Measurements from ENCODE around the gene GMDS. TPM values are rescaled to one million over a fixed set of nuclear protein-coding genes. Genes with fewer than 3 reads are reported as not detected.

GMDS gene
- total and polyA plus RNA-seq, 2 donors (not counting 1 experiment from before 2014, with no cell fraction given) = 11.5 to 16.4 TPM

DNA sequence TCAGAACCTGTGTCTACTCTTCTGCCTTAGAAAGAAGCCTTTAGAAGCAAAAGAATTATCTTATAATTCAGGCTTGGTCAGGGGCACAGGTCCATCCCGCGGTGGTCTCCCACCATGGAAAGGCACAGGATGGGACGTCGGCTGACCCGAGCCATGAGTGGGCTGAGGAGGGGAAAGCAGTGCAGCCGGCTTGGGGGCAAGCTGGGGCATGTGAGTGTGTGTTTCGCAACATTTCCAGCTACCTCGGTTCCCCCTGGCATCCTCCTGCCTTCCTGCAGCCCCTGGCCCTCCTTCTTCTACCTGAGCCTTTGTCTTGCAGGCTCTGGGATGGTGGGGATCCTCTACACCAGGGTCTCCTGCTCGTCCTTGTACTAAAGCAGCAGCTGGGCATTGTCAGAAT lies 664.8 kb downstream of the GMDS start:
- CTCF ChIA-PET = no interaction called here
- Histone ChIP-seq H3K27ac (ENCODE audit: low read length in 2 of 2) (no peak overlapping the region), H3K9me3 (ENCODE audit: control extremely low read depth in 1 of 3, control insufficient read depth in 2 of 3, insufficient read depth in 1 of 3, low read length in 2 of 3) (no peaks in the 10 kb centered on the region), H3K27me3 (replicated peaks in 1 of 4; ENCODE audit: control extremely low read depth in 1 of 4, control insufficient read depth in 3 of 4, insufficient read depth in 4 of 4, low read length in 3 of 4) (peaks cover 0 to 3% (median under 1%) of the 10 kb centered on the region in 4 experiments), H3K36me3 (replicated peaks in 1 of 2; ENCODE audit: control extremely low read depth in 1 of 2, control insufficient read depth in 1 of 2, extremely low read depth in 1 of 2, insufficient read depth in 2 of 2, low read length in 1 of 2) (no peaks in the 10 kb centered on the region), H3K9ac (ENCODE audit: low read length) (no peak overlapping the region), H2AFZ (ENCODE audit: insufficient read depth, low read depth, low read length, poor library complexity, severe bottlenecking) (no peak overlapping the region), H4K20me1 (ENCODE audit: control insufficient read depth, insufficient read depth, low read length, poor library complexity, severe bottlenecking) (no peaks in the 10 kb centered on the region), H3K4me3 (ENCODE audit: control extremely low read depth in 1 of 5, extremely low read depth in 1 of 5, insufficient read depth in 1 of 5, low read depth in 2 of 5, low read length in 4 of 5) (no peak overlapping the region), H3K4me1 (ENCODE audit: control insufficient read depth in 2 of 2, insufficient read depth in 2 of 2, low read length in 2 of 2) (peaks cover 0 to 2% of the 10 kb centered on the region in 2 donors), H3K4me2 (replicated peaks; ENCODE audit: low read depth, low read length, poor library complexity, severe bottlenecking) (no peak overlapping the region), H3K79me2 (ENCODE audit: control insufficient read depth, insufficient read depth, low read length) (no peaks in the 10 kb centered on the region)
- 92% methylated on average over 3 of the region's 9 CpGs for WGBS (ENCODE audit: insufficient coverage)
- POLR2A ChIA-PET = no interaction called here
- ATAC-seq (ENCODE audit: low read depth) (no peak), DNase-seq (no peak)
- intact Hi-C loops (cut with micrococcal nuclease) = no loop called here
- Mint-ChIP-seq H3K4me1 (peaks cover 4% of the 10 kb centered on the region), H3K27ac (no peak overlapping the region), H3K4me3 (no peak overlapping the region), H3K9me3 (ENCODE audit: insufficient read depth) (no peaks in the 10 kb centered on the region), H3K27me3 (peaks cover 24% of the 10 kb centered on the region)
- no peak for TF ChIP-seq EZH2 (IDR thresholded peaks at IDR 0.05; ENCODE audit: borderline replicate concordance, insufficient read depth, low read depth, low read length, poor library complexity, severe bottlenecking)
- TF ChIP-seq CTCF (IDR thresholded peaks at IDR 0.05) = no peak

DNA sequence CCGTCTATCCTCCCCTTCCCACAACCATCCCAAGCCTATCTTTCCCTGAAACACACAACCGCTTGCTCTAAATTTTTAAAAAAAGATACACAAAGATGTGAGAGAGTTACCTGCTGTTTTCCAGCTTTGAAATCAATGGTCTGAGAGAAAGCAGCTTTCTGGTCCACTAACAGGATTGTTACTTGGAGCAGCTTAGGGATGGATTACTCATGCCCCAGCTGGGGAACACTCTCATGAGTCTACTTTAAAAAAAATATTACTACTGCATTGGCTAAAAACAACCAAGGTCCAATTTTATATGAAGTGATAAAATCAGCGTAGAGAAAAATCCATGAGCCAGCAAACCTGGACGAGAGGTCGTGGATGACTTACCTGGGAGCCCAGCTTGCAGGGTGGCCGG lies 665.3 kb downstream of the GMDS start:
- DNase-seq (no peak), ATAC-seq (ENCODE audit: low read depth) (no peak)
- Mint-ChIP-seq H3K27me3 (peaks cover 27% of the 10 kb centered on the region), H3K4me1 (peaks cover 4% of the 10 kb centered on the region), H3K27ac (no peak overlapping the region), H3K4me3 (no peak overlapping the region), H3K9me3 (ENCODE audit: insufficient read depth) (no peaks in the 10 kb centered on the region)
- ChIA-PET CTCF (no interaction called here), POLR2A (no interaction called here)
- Histone ChIP-seq H4K20me1 (ENCODE audit: control insufficient read depth, insufficient read depth, low read length, poor library complexity, severe bottlenecking) (no peaks in the 10 kb centered on the region), H3K4me1 (ENCODE audit: control insufficient read depth in 2 of 2, insufficient read depth in 2 of 2, low read length in 2 of 2) (peaks cover 0 to 2% of the 10 kb centered on the region in 2 donors), H2AFZ (ENCODE audit: insufficient read depth, low read depth, low read length, poor library complexity, severe bottlenecking) (no peak overlapping the region), H3K27ac (ENCODE audit: low read length in 2 of 2) (no peak overlapping the region), H3K4me2 (replicated peaks; ENCODE audit: low read depth, low read length, poor library complexity, severe bottlenecking) (no peak overlapping the region), H3K36me3 (replicated peaks in 1 of 2; ENCODE audit: control extremely low read depth in 1 of 2, control insufficient read depth in 1 of 2, extremely low read depth in 1 of 2, insufficient read depth in 2 of 2, low read length in 1 of 2) (no peaks in the 10 kb centered on the region), H3K9ac (ENCODE audit: low read length) (no peak overlapping the region), H3K79me2 (ENCODE audit: control insufficient read depth, insufficient read depth, low read length) (no peaks in the 10 kb centered on the region), H3K27me3 (replicated peaks in 1 of 4; ENCODE audit: control extremely low read depth in 1 of 4, control insufficient read depth in 3 of 4, insufficient read depth in 4 of 4, low read length in 3 of 4) (peaks cover 0 to 3% (median 0%) of the 10 kb centered on the region in 4 experiments), H3K4me3 (ENCODE audit: control extremely low read depth in 1 of 5, extremely low read depth in 1 of 5, insufficient read depth in 1 of 5, low read depth in 2 of 5, low read length in 4 of 5) (no peak overlapping the region), H3K9me3 (ENCODE audit: control extremely low read depth in 1 of 3, control insufficient read depth in 2 of 3, insufficient read depth in 1 of 3, low read length in 2 of 3) (no peaks in the 10 kb centered on the region)
- intact Hi-C loops (cut with micrococcal nuclease) = no loop called here
- TF ChIP-seq EZH2 (IDR thresholded peaks at IDR 0.05; ENCODE audit: borderline replicate concordance, insufficient read depth, low read depth, low read length, poor library complexity, severe bottlenecking) (no peak), CTCF (IDR thresholded peaks at IDR 0.05) (no peak)
- 94% methylated on average over 4 of the region's 6 CpGs for WGBS (ENCODE audit: insufficient coverage)
